Transverse colon (tissue), 4 donors: Measurements from ENCODE around the gene RAB30.

Source experiments
- POLR2AphosphoS5 ChIP-seq, 3 donors: sonication (generic); formaldehyde crosslinking; IDR thresholded peaks; one replicate each; pipeline ENCODE4 v1.6.1; 2016; ENCODE audit warnings: antibody characterized with exemption in 3 of 3
- TF ChIP-seq, protein P1 (sequence below), 5 experiments: fragments of 200-600 bp in 3 of 5; fragments of 450-650 bp in 2 of 5; sonication (generic) in 3 of 5; IDR thresholded peaks; 1 replicate in 2 of 5; 2 replicates in 3 of 5; pipeline ENCODE4 v1.5.1; 2016 to 2017; ENCODE audit warnings: antibody characterized with exemption in 5 of 5, inconsistent platforms in 3 of 5, mild to moderate bottlenecking in 2 of 5, moderate library complexity in 1 of 5

DNA sequence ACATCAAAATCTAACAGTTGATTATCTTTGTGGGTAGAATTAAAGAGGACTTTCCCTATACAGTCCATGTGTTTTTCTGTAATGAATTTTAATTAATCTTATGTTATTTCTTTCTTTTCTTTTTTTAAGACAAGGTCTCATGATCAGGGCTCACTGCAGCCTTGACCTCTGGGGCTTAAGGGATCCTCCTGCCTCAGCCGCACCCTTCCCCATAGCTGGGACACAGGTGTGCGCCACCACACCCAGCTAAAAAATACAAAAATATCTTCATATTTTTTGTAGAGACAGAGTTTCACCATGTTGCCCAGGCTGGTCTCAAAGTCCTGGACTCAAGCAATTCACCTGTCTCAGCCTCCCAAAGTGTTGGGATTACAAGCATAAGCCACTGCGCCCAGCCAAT lies 7.7 kb downstream of the RAB30 start:
- TF ChIP-seq, protein P1, sequence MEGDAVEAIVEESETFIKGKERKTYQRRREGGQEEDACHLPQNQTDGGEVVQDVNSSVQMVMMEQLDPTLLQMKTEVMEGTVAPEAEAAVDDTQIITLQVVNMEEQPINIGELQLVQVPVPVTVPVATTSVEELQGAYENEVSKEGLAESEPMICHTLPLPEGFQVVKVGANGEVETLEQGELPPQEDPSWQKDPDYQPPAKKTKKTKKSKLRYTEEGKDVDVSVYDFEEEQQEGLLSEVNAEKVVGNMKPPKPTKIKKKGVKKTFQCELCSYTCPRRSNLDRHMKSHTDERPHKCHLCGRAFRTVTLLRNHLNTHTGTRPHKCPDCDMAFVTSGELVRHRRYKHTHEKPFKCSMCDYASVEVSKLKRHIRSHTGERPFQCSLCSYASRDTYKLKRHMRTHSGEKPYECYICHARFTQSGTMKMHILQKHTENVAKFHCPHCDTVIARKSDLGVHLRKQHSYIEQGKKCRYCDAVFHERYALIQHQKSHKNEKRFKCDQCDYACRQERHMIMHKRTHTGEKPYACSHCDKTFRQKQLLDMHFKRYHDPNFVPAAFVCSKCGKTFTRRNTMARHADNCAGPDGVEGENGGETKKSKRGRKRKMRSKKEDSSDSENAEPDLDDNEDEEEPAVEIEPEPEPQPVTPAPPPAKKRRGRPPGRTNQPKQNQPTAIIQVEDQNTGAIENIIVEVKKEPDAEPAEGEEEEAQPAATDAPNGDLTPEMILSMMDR (IDR thresholded peaks at IDR 0.05), result no peak
- TF ChIP-seq POLR2AphosphoS5 (IDR thresholded peaks at IDR 0.05), result no peak
